Hematopoietic multipotent progenitor cell treated with erythropoietin and hydrocortisone succinate and interleukin-3 and kit ligand, for 6 days (in vitro differentiated cells): ENCODE measurements around the gene OR9Q1.
"Not testable (repeated sequence)": the region's sequence is repeated elsewhere in the genome, so short reads cannot be mapped to it uniquely, and the experiment has no call there.

Experiments
- DNase-seq: peaks from one replicate; pipeline ENCODE4 v3.0.0-alpha.2; 2015

OR9Q1 gene

DNA sequence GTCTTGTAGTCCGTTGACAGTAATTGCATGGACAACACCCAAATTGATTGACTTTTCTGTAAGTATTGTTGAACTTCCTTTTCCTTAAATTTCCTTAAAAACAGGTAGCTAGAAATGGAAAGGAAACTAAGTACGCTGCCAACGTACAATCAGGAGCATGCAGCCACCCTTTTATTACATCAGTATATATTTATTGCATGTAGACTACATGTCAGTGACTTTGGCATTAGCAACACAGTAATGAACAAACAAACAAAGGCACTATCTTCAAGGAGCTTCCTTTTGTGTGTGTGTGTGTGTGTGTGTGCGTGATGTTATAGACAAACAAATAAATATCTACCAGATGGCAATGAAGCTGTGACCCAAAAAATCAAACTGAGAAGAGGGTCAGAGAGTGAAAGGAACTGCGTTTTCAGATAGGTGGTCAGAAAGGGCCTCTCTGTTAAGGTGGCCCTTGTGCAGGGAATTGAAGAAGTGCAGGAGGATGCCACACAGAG, at the start of gene OR9Q1:
OR9Q1 (plus strand) TSS at position 447 of the 497 bp plus-strand sequence. CDS start 155,564 bp downstream, outside the sequence.
- no peak for DNase-seq

GRCh38 chr11:57974132-57974531, 49.5 kb upstream of the OR9Q1 start:
- DNase-seq = no peak

- DNase-seq = no peak
Measured at GRCh38 chr11:57974848-57975601, 48.7 kb upstream of the OR9Q1 start.

- no peak for DNase-seq
Measured at GRCh38 chr11:57977709-57978108, 46.0 kb upstream of the OR9Q1 start.

- DNase-seq = no peak
Measured at GRCh38 chr11:57978686-57979531, 44.8 kb upstream of the OR9Q1 start.

GRCh38 chr11:57979532-57980079, 44.1 kb upstream of the OR9Q1 start:
- no peak for DNase-seq

DNA sequence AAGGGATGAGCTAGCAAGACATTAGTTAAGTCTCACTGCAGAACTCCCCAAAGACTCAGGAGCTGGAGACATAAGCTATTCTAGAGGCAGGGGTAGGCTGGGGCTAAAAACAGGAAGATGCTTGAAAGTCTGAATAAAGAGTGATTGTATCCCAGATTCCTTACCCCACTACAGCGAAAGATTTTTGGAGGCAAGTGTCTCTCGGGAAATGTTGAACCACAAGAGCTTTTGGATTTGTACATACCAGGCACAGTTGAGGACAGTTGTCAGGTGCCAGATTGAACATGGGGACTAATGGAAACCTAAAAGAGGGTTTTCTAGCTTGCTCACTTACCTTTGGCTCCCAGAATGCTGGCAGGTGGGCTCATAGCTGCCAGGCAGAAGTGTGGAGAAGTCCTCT, 43.5 kb upstream of the OR9Q1 start:
- no peak for DNase-seq

GRCh38 chr11:57981536-57981935, 42.1 kb upstream of the OR9Q1 start:
- no peak for DNase-seq

DNA sequence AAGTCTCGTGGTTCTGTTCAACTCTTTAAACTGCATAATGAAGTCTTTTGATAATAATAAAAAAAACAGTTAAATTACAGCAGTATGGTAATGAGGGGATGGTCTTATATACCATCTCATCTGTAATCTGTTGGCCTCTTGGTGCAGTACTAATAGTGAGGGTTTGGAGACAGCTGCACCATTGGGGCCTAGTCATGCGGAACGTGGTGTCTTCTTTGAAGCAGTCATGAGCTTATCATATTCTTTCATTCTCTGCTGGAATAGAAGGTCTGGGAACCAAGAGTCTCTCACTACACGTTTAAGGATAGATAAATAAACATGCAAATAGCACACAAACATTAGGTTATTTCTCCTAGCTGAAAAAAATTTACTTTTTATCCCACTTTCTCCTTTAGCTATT, 40.9 kb upstream of the OR9Q1 start:
- DNase-seq = no peak

- no peak for DNase-seq
Measured at GRCh38 chr11:57983191-57983590, 40.5 kb upstream of the OR9Q1 start.

- DNase-seq = not testable (repeated sequence)
Measured at GRCh38 chr11:57999523-57999922, 24.2 kb upstream of the OR9Q1 start.

GRCh38 chr11:58000021-58000420, 23.7 kb upstream of the OR9Q1 start:
- not testable (repeated sequence) for DNase-seq

DNA sequence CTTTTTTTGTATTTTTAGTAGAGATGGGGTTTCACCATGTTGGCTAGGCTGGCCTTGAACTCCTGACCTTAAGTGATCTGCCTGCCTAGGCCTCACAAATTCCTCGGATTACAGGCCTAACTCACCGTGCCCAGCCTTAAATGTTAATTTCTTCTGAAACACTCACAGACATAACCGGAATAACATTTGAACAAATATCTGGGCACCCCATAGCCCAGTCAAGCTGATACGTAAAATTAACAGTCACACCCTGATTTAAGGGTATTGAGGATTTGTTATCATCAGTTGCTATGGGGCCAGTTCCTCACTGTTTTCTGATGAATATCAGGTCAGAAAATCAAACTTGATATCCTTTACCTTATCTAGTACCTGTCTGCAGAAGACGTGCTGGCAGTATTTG, 23.0 kb upstream of the OR9Q1 start:
- no peak for DNase-seq

DNA sequence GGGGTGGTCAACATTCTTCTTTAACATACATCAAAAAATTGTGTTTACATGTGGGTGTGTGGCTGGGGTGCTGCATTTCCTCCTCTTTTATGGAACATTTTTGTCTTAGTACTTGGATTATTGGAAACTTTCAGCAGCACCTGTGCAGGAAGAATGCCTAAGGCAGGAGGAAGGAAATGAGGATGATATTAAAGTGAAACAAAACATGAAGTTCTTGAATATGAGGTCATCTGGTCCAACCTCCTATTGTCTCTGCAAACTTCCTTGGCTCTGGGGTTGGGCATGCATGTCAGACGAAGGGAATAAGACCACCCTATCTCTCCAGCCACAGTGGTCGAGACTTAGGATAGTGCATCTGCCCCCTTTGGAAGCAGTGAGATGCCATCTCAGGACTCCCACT, 20.6 kb upstream of the OR9Q1 start:
- DNase-seq = no peak

GRCh38 chr11:58003591-58003990, 20.1 kb upstream of the OR9Q1 start:
- DNase-seq = no peak

GRCh38 chr11:58004664-58005063, 19.0 kb upstream of the OR9Q1 start:
- DNase-seq = no peak

DNA sequence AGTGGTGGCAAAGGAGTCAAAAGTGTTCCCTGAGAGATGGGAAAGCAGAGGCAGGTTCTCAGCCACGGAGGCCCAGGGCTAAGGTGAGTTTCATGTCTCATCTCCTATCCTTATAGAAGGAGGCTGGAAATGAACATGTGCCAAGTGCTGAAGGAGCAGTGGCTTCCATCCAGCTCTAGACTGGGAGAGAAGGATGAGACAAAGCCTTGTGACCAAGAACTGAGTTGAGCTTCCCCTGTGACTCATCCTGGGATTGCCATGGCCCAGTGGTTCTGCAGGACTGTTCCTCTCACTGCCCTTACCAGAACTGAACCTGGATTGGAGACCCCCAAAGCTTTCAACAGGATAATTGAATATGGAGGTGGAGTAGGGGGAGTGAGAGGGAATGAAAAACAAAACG, 16.7 kb upstream of the OR9Q1 start:
- no peak for DNase-seq

- DNase-seq = no peak
Measured at GRCh38 chr11:58011771-58012170, 11.9 kb upstream of the OR9Q1 start.

DNA sequence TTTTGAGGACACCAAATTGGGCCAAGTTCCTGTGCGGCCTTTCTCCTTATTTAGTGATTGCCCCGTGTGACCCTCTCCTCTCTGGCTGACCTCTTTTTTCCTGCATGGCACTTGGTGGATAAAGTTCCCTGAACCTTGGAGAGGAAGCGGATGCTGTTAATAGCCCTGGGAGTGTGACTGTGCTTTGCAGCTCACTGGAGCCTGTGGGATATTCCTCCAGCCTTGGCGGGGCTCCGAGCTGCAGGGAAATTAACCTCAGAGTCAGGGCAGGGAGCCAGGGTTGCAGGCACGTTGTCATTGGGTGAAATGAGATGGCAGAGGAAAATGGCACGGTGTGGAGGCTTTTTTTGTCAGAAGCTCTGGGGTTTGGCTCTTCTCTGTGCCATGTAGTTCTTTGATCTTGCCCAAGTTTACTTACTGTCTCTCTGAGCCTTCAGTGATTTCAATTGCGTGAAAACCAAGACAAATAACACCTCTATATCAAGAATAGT, 965 bp downstream of the OR9Q1 start:
- DNase-seq = no peak

DNA sequence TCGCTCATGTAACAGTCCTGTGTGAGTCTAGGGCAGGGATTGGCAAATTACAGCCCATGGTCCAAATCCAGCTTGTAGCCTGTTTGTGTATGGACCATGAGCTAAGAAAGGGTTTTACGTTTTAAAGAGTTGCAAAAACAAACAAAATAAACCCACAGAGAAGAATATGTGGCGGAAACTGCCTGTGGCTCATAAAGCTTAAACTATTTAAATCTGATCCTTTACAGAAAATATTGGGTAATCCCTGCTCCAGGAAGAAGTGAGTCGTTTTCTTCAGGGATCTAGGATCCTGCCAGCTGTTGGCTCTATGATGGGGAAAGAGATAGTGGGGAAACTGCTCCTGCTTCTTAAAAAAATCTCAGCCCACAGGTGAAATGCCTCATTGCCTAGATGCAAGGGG, 3.7 kb downstream of the OR9Q1 start:
- no peak for DNase-seq

GRCh38 chr11:58028687-58029411, 5.2 kb downstream of the OR9Q1 start:
- DNase-seq = no peak

DNA sequence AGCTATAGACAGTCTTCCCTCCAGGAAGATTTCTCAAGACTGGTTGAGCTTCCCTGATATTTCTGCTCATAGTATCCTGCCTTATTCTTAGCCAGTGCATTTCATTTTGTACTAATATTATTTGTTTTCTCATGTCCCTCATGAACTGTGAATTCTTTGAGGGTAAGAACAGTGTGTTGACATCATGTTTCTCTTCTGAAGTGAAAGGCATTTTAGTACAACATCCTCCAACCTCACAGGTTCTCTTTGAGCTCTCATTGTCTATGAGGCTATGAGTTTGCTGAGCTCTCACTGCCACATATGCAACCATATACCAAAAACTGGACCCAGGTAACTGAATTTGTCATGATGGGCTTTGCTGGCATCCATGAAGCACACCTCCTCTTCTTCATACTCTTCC, 7.0 kb downstream of the OR9Q1 start, which contains the start of gene OR6Q1:
OR6Q1 (plus strand) TSS at position 301 of the 400 bp plus-strand sequence; CDS start at position 301, 0 bp downstream.
- DNase-seq = no peak

DNA sequence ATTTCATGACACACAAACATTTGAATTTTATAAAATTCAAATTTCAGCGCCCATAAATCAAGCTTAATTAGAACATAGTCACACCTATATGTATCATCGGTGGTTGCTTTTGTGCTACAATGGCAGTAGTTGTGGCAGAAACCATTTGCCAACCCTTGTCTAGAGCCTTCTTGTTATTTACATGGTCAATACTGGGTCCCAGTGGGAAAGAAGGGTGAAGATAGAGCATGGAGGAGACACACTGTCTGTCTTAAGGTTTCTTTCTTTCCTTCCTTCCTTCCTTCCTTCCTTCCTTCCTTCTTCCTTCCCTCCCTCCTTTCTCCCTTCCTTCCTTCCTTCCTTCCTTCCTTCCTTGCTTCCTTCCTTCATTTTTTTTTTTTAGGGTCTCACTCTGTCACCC, 10.8 kb downstream of the OR9Q1 start:
- no peak for DNase-seq
